GM12872 (cell line): ENCODE measurements around the gene ARL3.

Experiments
- CTCF ChIP-seq: IDR thresholded peaks from 3 replicates; pipeline ENCODE4 v1.5.1; 2011; ENCODE audit warnings: low read depth, mild to moderate bottlenecking, low read length, moderate library complexity; ENCODE audit not compliant: insufficient read depth

ARL3 gene

GRCh38 chr10:102626026-102626685, 88.0 kb downstream of the ARL3 start:
- TF ChIP-seq CTCF: no peak

GRCh38 chr10:102624751-102625645, 89.2 kb downstream of the ARL3 start:
- TF ChIP-seq CTCF: no peak

- no peak for TF ChIP-seq CTCF
Measured at GRCh38 chr10:102624094-102624493, 90.1 kb downstream of the ARL3 start.
